ENCODE data around the gene TANK. TPM values are rescaled to one million over a fixed set of nuclear protein-coding genes. Genes with fewer than 3 reads are reported as not detected.

TANK gene
- total and polyA plus RNA-seq, 4 donors, result 17.2 to 62.1 (median 42.3) TPM

DNA sequence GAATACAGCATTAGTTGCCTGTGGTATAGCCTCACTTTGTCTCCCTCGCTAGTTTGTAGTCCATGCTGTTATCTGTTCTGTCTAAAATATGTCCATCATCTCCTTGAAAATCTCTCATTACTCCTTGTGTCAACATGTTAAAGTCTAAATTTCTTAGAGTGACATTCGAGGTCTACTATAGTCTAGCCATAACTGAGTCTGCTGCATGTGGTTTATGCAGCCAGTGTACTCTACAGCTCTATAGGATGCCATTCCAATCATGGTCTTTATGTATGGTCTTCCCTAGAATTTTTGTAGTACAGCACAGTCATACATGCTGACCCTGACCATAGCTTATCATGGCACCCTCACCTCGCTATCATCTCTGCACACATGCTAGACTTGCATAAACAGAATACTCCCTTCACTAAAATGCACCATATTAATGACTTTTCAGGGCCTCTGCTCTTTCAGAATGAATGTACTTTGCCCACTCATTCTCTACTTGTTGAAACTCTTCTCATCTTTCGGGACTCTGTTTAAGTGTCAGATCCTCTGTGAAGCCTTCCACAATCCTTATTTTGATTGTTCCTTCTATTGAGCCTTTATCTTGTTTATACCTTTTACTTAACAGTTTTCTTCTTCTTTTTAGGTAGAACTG lies 12.8 kb downstream of the TANK start:
- 94% methylated on average over 4 of the region's 4 CpGs for WGBS
- TF ChIP-seq JUND (IDR thresholded peaks at IDR 0.05) (no peak), GABPA (IDR thresholded peaks at IDR 0.05 in 1 of 2, conservative IDR thresholded peaks at IDR 0.05 in 1 of 2) (no peak), YY1 (IDR thresholded peaks at IDR 0.05) (no peak), FOXA2 (IDR thresholded peaks at IDR 0.05) (no peak), MAX (IDR thresholded peaks at IDR 0.05) (no peak), SP1 (IDR thresholded peaks at IDR 0.05) (no peak), RAD21 (IDR thresholded peaks at IDR 0.05) (no peak), EGR1 (IDR thresholded peaks at IDR 0.05; ENCODE audit: low read depth in 2 of 2) (no peak), ZBTB33 (IDR thresholded peaks at IDR 0.05) (no peak), FOXA1 (IDR thresholded peaks at IDR 0.05) (no peak), RXRA (IDR thresholded peaks at IDR 0.05) (no peak), NR2F2 (IDR thresholded peaks at IDR 0.05) (no peak), TAF1 (conservative IDR thresholded peaks at IDR 0.05) (no peak), HNF4G (IDR thresholded peaks at IDR 0.05) (no peak)
- TF ChIP-seq, protein P1, sequence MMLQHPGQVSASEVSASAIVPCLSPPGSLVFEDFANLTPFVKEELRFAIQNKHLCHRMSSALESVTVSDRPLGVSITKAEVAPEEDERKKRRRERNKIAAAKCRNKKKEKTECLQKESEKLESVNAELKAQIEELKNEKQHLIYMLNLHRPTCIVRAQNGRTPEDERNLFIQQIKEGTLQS (IDR thresholded peaks at IDR 0.05), result no peak
- TF ChIP-seq, protein P2, sequence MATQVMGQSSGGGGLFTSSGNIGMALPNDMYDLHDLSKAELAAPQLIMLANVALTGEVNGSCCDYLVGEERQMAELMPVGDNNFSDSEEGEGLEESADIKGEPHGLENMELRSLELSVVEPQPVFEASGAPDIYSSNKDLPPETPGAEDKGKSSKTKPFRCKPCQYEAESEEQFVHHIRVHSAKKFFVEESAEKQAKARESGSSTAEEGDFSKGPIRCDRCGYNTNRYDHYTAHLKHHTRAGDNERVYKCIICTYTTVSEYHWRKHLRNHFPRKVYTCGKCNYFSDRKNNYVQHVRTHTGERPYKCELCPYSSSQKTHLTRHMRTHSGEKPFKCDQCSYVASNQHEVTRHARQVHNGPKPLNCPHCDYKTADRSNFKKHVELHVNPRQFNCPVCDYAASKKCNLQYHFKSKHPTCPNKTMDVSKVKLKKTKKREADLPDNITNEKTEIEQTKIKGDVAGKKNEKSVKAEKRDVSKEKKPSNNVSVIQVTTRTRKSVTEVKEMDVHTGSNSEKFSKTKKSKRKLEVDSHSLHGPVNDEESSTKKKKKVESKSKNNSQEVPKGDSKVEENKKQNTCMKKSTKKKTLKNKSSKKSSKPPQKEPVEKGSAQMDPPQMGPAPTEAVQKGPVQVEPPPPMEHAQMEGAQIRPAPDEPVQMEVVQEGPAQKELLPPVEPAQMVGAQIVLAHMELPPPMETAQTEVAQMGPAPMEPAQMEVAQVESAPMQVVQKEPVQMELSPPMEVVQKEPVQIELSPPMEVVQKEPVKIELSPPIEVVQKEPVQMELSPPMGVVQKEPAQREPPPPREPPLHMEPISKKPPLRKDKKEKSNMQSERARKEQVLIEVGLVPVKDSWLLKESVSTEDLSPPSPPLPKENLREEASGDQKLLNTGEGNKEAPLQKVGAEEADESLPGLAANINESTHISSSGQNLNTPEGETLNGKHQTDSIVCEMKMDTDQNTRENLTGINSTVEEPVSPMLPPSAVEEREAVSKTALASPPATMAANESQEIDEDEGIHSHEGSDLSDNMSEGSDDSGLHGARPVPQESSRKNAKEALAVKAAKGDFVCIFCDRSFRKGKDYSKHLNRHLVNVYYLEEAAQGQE (IDR thresholded peaks at IDR 0.05), result no peak
- no peaks in the 10 kb centered on the region for H3K27me3 ChIP-seq (ENCODE audit: control insufficient read depth in 4 of 4, insufficient read depth in 4 of 4, low read length in 3 of 4)
- H3K27ac ChIP-seq (ENCODE audit: low read depth in 1 of 2, low read length in 2 of 2), result no peak overlapping the region
- no peak overlapping the region for H3K9ac ChIP-seq (ENCODE audit: low read depth in 1 of 2, low read length in 2 of 2)
- DNase-seq (ENCODE audit: low spot score), result peak; percentile 49
- H3K9me3 ChIP-seq (ENCODE audit: control insufficient read depth in 4 of 4, low read length in 3 of 4), result no peaks in the 10 kb centered on the region
- H3K36me3 ChIP-seq (ENCODE audit: control insufficient read depth in 4 of 4, insufficient read depth in 3 of 4, low read depth in 1 of 4, low read length in 3 of 4), result peaks cover 0 to 3% (median 2%) of the 10 kb centered on the region in 4 donors
- no peak overlapping the region for H3K4me3 ChIP-seq (ENCODE audit: low read depth in 1 of 3, low read length in 3 of 3)
- peaks cover 6 to 38% (median 11%) of the 10 kb centered on the region in 4 donors for H3K4me1 ChIP-seq (ENCODE audit: control insufficient read depth in 4 of 4, insufficient read depth in 4 of 4, low read length in 3 of 4)

DNA sequence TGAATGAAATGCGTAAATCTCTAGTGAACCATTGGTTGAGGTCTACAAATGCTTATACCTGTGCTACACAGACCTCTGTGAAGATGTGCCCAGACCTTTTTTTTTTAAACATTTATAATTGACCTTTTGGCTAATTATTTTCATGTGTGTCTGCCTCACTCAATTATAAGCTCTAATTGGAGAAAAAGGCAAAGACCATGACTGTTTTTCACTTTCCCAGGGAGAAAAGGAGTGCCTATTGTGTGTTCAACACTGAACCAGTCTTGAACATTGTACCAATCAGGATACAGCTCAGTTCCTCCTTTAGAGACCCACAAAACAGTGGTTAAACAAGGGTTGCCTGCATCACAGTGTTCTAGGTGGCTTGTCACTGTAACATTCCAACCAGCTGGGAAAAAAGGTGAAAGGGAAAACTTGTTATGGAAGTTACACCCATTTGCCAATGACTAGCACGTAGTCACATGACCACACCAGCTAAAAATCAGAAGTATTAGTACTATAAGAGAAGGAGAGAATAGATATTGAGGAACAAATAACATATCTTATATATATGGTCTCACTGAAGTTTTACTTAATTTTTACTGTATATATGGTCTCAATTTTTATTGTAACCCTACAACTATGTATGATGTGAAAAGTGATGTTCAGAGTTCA lies 13.4 kb downstream of the TANK start:
- Histone ChIP-seq H3K9me3 (ENCODE audit: control insufficient read depth in 4 of 4, low read length in 3 of 4) (no peaks in the 10 kb centered on the region), H3K27ac (ENCODE audit: low read depth in 1 of 2, low read length in 2 of 2) (no peak overlapping the region), H3K9ac (ENCODE audit: low read depth in 1 of 2, low read length in 2 of 2) (no peak overlapping the region), H3K27me3 (ENCODE audit: control insufficient read depth in 4 of 4, insufficient read depth in 4 of 4, low read length in 3 of 4) (no peaks in the 10 kb centered on the region), H3K36me3 (ENCODE audit: control insufficient read depth in 4 of 4, insufficient read depth in 3 of 4, low read depth in 1 of 4, low read length in 3 of 4) (peaks cover 0 to 3% (median 2%) of the 10 kb centered on the region in 4 donors), H3K4me3 (ENCODE audit: low read depth in 1 of 3, low read length in 3 of 3) (no peak overlapping the region), H3K4me1 (ENCODE audit: control insufficient read depth in 4 of 4, insufficient read depth in 4 of 4, low read length in 3 of 4) (peaks cover 6 to 38% (median 11%) of the 10 kb centered on the region in 4 donors)
- no peak for DNase-seq (ENCODE audit: low spot score)
- TF ChIP-seq EGR1 (IDR thresholded peaks at IDR 0.05; ENCODE audit: low read depth in 2 of 2) (no peak), RAD21 (IDR thresholded peaks at IDR 0.05) (no peak), ZBTB33 (IDR thresholded peaks at IDR 0.05) (no peak), MAX (IDR thresholded peaks at IDR 0.05) (no peak), NR2F2 (IDR thresholded peaks at IDR 0.05) (no peak), FOXA1 (IDR thresholded peaks at IDR 0.05) (no peak), JUND (IDR thresholded peaks at IDR 0.05) (no peak)
- TF ChIP-seq, protein P3, sequence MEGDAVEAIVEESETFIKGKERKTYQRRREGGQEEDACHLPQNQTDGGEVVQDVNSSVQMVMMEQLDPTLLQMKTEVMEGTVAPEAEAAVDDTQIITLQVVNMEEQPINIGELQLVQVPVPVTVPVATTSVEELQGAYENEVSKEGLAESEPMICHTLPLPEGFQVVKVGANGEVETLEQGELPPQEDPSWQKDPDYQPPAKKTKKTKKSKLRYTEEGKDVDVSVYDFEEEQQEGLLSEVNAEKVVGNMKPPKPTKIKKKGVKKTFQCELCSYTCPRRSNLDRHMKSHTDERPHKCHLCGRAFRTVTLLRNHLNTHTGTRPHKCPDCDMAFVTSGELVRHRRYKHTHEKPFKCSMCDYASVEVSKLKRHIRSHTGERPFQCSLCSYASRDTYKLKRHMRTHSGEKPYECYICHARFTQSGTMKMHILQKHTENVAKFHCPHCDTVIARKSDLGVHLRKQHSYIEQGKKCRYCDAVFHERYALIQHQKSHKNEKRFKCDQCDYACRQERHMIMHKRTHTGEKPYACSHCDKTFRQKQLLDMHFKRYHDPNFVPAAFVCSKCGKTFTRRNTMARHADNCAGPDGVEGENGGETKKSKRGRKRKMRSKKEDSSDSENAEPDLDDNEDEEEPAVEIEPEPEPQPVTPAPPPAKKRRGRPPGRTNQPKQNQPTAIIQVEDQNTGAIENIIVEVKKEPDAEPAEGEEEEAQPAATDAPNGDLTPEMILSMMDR (IDR thresholded peaks at IDR 0.05; ENCODE audit: low read depth, low read length, missing input control), result no peak
- 98% methylated on average over 2 of the region's 2 CpGs for WGBS
